IMR-90 (cell line): ENCODE results near the gene AOC2. TPM values are rescaled to one million over a fixed set of nuclear protein-coding genes. Genes with fewer than 3 reads are reported as not detected.

Source experiments
- ATAC-seq: fragments of 200-7000 bp; cut with Tn5 transposase; 2 replicates; pipeline ENCODE4 v1.9.1; 2020; ENCODE audit warnings: low read depth, mild to moderate bottlenecking, moderate library complexity
- BruUV-seq: library from RNA; stranded (reverse); fragments of 400-500 nt; replicated peaks from 2 replicates; lab custom pipeline; 2021; lab: Mats Ljungman, UMichigan
- CTCF ChIA-PET: fragments of 300-600 bp; formaldehyde crosslinking; extraction: SDS; loops from one replicate; lab custom pipeline; 2021; ENCODE audit warnings: antibody characterized with exemption; lab: Yijun Ruan, JAX
- POLR2A ChIA-PET: fragments of 300-600 bp; sonication (Branson Sonifier 250); formaldehyde crosslinking; loops from one replicate; lab custom pipeline; 2022; ENCODE audit warnings: antibody characterized with exemption; ENCODE audit not compliant: unreplicated experiment; lab: Charles Lee
- DNase-seq: peaks from one replicate; pipeline ENCODE4 v3.0.0; 2013
- H2AFZ ChIP-seq: replicated peaks from 2 replicates; pipeline ENCODE3; 2013; ENCODE audit warnings: low read length, mild to moderate bottlenecking; ENCODE audit not compliant: poor library complexity
- H2AK5ac ChIP-seq: 2 replicates; pipeline ENCODE4 v1.6.1; 2013; ENCODE audit warnings: low read depth, low read length, inconsistent platforms
- H2AK9ac ChIP-seq: replicated peaks from 2 replicates; pipeline ENCODE3; 2013; ENCODE audit warnings: mild to moderate bottlenecking, low read depth, low read length, moderate library complexity; ENCODE audit not compliant: poor library complexity
- H2BK120ac ChIP-seq: 2 replicates; pipeline ENCODE4 v1.6.1; 2013; ENCODE audit warnings: low read depth, low read length, inconsistent platforms
- H2BK15ac ChIP-seq: 3 replicates; pipeline ENCODE4 v1.6.1; 2013; ENCODE audit warnings: low read depth, low read length, inconsistent platforms
- H2BK20ac ChIP-seq: 2 replicates; pipeline ENCODE4 v1.6.1; 2013; ENCODE audit warnings: low read depth, mild to moderate bottlenecking, inconsistent platforms, low read length, moderate library complexity
- H2BK5ac ChIP-seq: 2 replicates; pipeline ENCODE4 v1.6.1; 2013; ENCODE audit warnings: mild to moderate bottlenecking, low read depth, low read length, inconsistent platforms; ENCODE audit not compliant: poor library complexity, severe bottlenecking
- H3K14ac ChIP-seq: replicated peaks from 2 replicates; pipeline ENCODE4 v1.6.1; 2013; ENCODE audit warnings: low read depth, low read length, inconsistent platforms
- H3K18ac ChIP-seq: 2 replicates; pipeline ENCODE4 v1.6.1; 2013; ENCODE audit warnings: low read depth, low read length, control low read depth
- H3K23ac ChIP-seq: 2 replicates; pipeline ENCODE4 v1.6.1; 2013; ENCODE audit warnings: low read depth, low read length, inconsistent platforms
- H3K27ac ChIP-seq: 2 replicates; pipeline ENCODE4 v1.5.1; 2013; ENCODE audit warnings: mild to moderate bottlenecking, control low read depth, low read length; ENCODE audit not compliant: insufficient read depth
- H3K27me3 ChIP-seq: 2 replicates; pipeline ENCODE4 v1.6.1; 2013; ENCODE audit warnings: low read length; ENCODE audit not compliant: control insufficient read depth, insufficient read depth
- H3K36me3 ChIP-seq: 2 replicates; pipeline ENCODE4 v1.6.1; 2013; ENCODE audit warnings: low read length, mixed read lengths; ENCODE audit not compliant: control insufficient read depth, insufficient read depth
- H3K4ac ChIP-seq: 2 replicates; pipeline ENCODE4 v1.6.1; 2013; ENCODE audit warnings: low read depth, low read length, inconsistent platforms
- H3K4me1 ChIP-seq: 2 replicates; pipeline ENCODE4 v1.6.1; 2013; ENCODE audit warnings: low read length, mixed read lengths; ENCODE audit not compliant: control insufficient read depth, insufficient read depth
- H3K4me2 ChIP-seq: 2 replicates; pipeline ENCODE4 v1.6.1; 2013; ENCODE audit warnings: low read depth, mild to moderate bottlenecking, control low read depth, low read length, moderate library complexity
- H3K4me3 ChIP-seq: 2 replicates; pipeline ENCODE4 v1.5.1; 2013; ENCODE audit warnings: low read depth, mild to moderate bottlenecking, control low read depth, low read length, moderate library complexity; ENCODE audit not compliant: insufficient read depth
- H3K56ac ChIP-seq: 2 replicates; pipeline ENCODE4 v1.6.1; 2013; ENCODE audit warnings: low read length, inconsistent platforms; ENCODE audit not compliant: insufficient read depth; ENCODE audit errors: extremely low read depth
- H3K79me1 ChIP-seq, 2 experiments: 2 replicates each; pipeline ENCODE4 v1.6.1; 2013; ENCODE audit warnings: low read length in 2 of 2, inconsistent platforms in 1 of 2, low read depth in 1 of 2
- H3K9ac ChIP-seq: 2 replicates; pipeline ENCODE4 v1.6.1; 2013; ENCODE audit warnings: low read depth, low read length, control low read depth
- H3K9me1 ChIP-seq: 2 replicates; pipeline ENCODE4 v1.6.1; 2013; ENCODE audit warnings: low read length, inconsistent platforms; ENCODE audit not compliant: insufficient read depth
- H3K9me3 ChIP-seq: 2 replicates; pipeline ENCODE4 v1.6.1; 2013; ENCODE audit warnings: low read length; ENCODE audit not compliant: control insufficient read depth, insufficient read depth
- H4K20me1 ChIP-seq: 2 replicates; pipeline ENCODE4 v1.6.1; 2013; ENCODE audit warnings: low read length, inconsistent platforms; ENCODE audit not compliant: insufficient read depth
- H4K5ac ChIP-seq: 2 replicates; pipeline ENCODE4 v1.6.1; 2013; ENCODE audit warnings: mild to moderate bottlenecking, low read depth, low read length, control low read depth
- H4K8ac ChIP-seq, 2 experiments: 2 replicates each; pipeline ENCODE4 v1.6.1; 2013; ENCODE audit warnings: low read depth in 2 of 2, low read length in 2 of 2, control low read depth in 1 of 2, inconsistent platforms in 1 of 2
- H4K91ac ChIP-seq: 2 replicates; pipeline ENCODE4 v1.6.1; 2013; ENCODE audit warnings: low read depth, low read length, inconsistent platforms; ENCODE audit not compliant: insufficient read depth
- CEBPB ChIP-seq: IDR thresholded peaks from 2 replicates; pipeline ENCODE4 v1.6.1; 2012; ENCODE audit warnings: low read depth, low read length, improper control_type of control experiment
- CHD1 ChIP-seq: IDR thresholded peaks from 2 replicates; pipeline ENCODE4 v1.6.1; 2012; ENCODE audit warnings: low read depth, low read length, improper control_type of control experiment
- FOS ChIP-seq: fragments of 150-350 bp; IDR thresholded peaks from 2 replicates; pipeline ENCODE4 v1.6.1; 2016; ENCODE audit warnings: low read depth, low read length
- MAZ ChIP-seq: IDR thresholded peaks from 2 replicates; pipeline ENCODE4 v1.6.1; 2012; ENCODE audit warnings: low read depth, mild to moderate bottlenecking, low read length, improper control_type of control experiment, moderate library complexity, borderline replicate concordance
- MXI1 ChIP-seq: IDR thresholded peaks from 2 replicates; pipeline ENCODE4 v1.6.1; 2012; ENCODE audit warnings: low read depth, mild to moderate bottlenecking, low read length, moderate library complexity, borderline replicate concordance
- NFE2L2 ChIP-seq: fragments of 150-350 bp; IDR thresholded peaks from 2 replicates; pipeline ENCODE4 v1.6.1; 2016; ENCODE audit warnings: low read depth, mild to moderate bottlenecking, low read length
- POLR2A ChIP-seq: IDR thresholded peaks from 2 replicates; pipeline ENCODE4 v1.6.1; 2012; ENCODE audit warnings: mild to moderate bottlenecking, low read depth, low read length
- RCOR1 ChIP-seq: IDR thresholded peaks from 2 replicates; pipeline ENCODE4 v1.6.1; 2012; ENCODE audit warnings: mild to moderate bottlenecking, low read length, improper control_type of control experiment; ENCODE audit not compliant: insufficient replicate concordance
- RFX5 ChIP-seq: IDR thresholded peaks from 2 replicates; pipeline ENCODE4 v1.8.0; 2012; ENCODE audit warnings: low read depth, mild to moderate bottlenecking, low read length, moderate library complexity
- SMC3 ChIP-seq: fragments of 150-350 bp; IDR thresholded peaks from 2 replicates; pipeline ENCODE4 v1.6.1; 2016; ENCODE audit warnings: low read depth, mild to moderate bottlenecking, antibody characterized with exemption, low read length, moderate library complexity
- WGBS, 2 experiments: methylation state at CpG; one replicate each; pipeline versions ENCODE4 v1.1.5 to v1.1.7; 2013; ENCODE audit warnings: missing lambda C conversion rate in 2 of 2; ENCODE audit not compliant: insufficient read length in 1 of 2; ENCODE audit errors: extremely low coverage in 2 of 2; 5-methylcytosine and 5-hydroxymethylcytosine counted together
- dilution Hi-C: fragments of 300-500 bp; cut with HindIII; formaldehyde crosslinking; loops from one replicate; pipeline ENCODE4 v1.14.3; 2018; ENCODE audit warnings: low sequenced_read_pairs; ENCODE audit not compliant: unreplicated experiment
- in situ Hi-C: fragments of 300-500 bp; cut with MboI; formaldehyde crosslinking; loops from 3 replicates; pipeline ENCODE4 v1.14.3; 2019; ENCODE audit warnings: low sequenced_read_pairs, inconsistent platforms, mixed read lengths
- intact Hi-C: fragments of 100-400 bp; cut with micrococcal nuclease; formaldehyde crosslinking; loops from 2 replicates; pipeline ENCODE4 v1.10.0; 2022
- polyA plus RNA-seq, 3 experiments: library from polyadenylated mRNA; depleted of rRNA; stranded (reverse); fragments of >200 nt; gene quantifications; 2 replicates each; pipeline ENCODE4 v1.2.3, GENCODE V29; 2012; ENCODE audit warnings: low replicate concordance in 1 of 3
- total RNA-seq: library from RNA; depleted of rRNA; stranded (reverse); fragments of >200 nt; gene quantifications from 2 replicates; pipeline ENCODE4 v1.2.3, GENCODE V29; 2012
- TF ChIP-seq, protein P1 (sequence below): fragments of 150-350 bp; IDR thresholded peaks from 2 replicates; pipeline ENCODE4 v1.6.1; 2017; ENCODE audit warnings: mild to moderate bottlenecking, antibody characterized with exemption, low read length, low read depth
- TF ChIP-seq, protein P2 (sequence below): fragments of 150-350 bp; IDR thresholded peaks from 2 replicates; pipeline ENCODE4 v1.6.1; 2016; ENCODE audit warnings: low read depth, mild to moderate bottlenecking, low read length, moderate library complexity, borderline replicate concordance

The AOC2 gene
- total and polyA plus RNA-seq, 2 of the 4 experiments (the other 2 are of a cell fraction): 0.36 to 0.41 TPM

DNA sequence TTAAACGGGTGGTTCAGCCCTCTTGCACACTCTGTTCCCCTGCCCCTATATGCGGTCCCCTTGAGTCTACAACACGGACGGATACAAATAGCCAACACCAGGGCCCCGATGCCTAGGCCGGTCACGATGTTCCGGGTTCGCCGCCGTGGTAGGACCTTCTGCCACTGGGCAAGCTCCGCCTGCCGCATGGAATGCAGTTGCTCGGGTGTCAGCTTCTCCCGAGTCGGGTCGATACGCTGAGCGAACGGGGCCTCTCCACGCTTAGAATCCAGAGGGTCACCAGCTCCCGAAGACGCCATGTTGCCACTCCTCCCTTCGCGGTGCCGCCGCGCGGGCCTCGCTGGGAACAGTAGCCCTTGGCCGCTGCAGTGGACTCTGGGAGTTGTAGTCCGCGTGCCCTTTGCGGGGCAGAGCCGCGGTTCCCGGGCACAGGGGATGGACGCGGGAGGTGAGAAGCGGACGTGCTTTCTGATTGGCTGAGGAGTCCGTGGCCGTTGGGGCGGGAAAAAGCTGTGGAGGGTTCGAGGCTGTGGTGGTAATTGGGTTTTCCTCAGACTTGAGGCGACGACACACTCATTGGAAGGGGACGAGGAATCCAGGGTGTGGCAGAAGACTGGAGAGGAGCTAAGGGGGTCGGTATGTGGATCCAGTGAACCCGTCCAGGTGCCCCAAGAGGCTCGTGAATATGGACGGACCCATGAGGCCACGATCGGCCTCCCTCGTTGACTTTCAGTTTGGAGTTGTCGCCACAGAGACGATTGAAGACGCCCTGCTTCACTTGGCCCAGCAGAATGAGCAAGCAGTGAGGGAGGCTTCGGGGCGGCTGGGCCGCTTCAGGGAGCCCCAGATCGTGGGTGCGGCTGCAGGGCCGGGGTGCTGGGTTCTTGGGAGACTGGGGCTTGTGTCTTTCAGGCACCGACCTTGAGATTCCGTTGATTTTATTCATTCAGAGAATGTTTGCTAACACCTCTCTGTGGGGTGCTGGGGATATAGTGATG is 45.7 kb upstream of the AOC2 start, which contains the start of the genes CNTD1 and COA3:
Gene CNTD1 (plus strand): TSS at position 479 of the 998 bp plus-strand sequence. CDS start 207 bp downstream, at position 686.
Gene COA3 (minus strand): TSS at position 322 of the 998 bp plus-strand sequence. CDS start 23 bp downstream, at position 299.
- Histone ChIP-seq H3K4me3 (peak within 1 kb of the TSS; percentile 64), H3K23ac (peak within 1 kb of the TSS; percentile 78), H2AK9ac (peak within 1 kb of the TSS; percentile 96), H3K9me1 (peaks cover 19% of the 10 kb centered on the region), H3K79me1 (peaks cover 20 to 39% of the 10 kb centered on the region in 2 experiments), H4K8ac (peak within 1 kb of the TSS; percentile 45 to 98), H2AK5ac (peak within 1 kb of the TSS; percentile 74; the same call in 1 of the 2 replicates), H2BK15ac (peak within 1 kb of the TSS; percentile 58; the same call in 1 of the 3 replicates), H3K56ac (peak within 1 kb of the TSS; percentile 89), H4K5ac (peak within 1 kb of the TSS; percentile 79), H3K14ac (peak within 1 kb of the TSS; percentile 98), H3K4ac (peak within 1 kb of the TSS; percentile 96), H3K4me2 (peak within 1 kb of the TSS; percentile 98), H3K27me3 (no peaks in the 10 kb centered on the region), H3K9ac (peak within 1 kb of the TSS; percentile 93), H3K18ac (peak within 1 kb of the TSS; percentile 33), H3K36me3 (peaks cover 4% of the 10 kb centered on the region; the same call in 1 of the 2 replicates), H3K27ac (peak within 1 kb of the TSS; percentile 85), H3K4me1 (peaks cover 10% of the 10 kb centered on the region), H4K20me1 (no peaks in the 10 kb centered on the region), H2BK5ac (peak within 1 kb of the TSS; percentile 79), H2BK120ac (peak within 1 kb of the TSS; percentile 82), H3K9me3 (no peaks in the 10 kb centered on the region), H2AFZ (peak within 1 kb of the TSS; percentile 97), H2BK20ac (0 out of 2 replicates have a peak within 1 kb of the TSS, but pooled peaks have one; percentile 29), H4K91ac (peak within 1 kb of the TSS; percentile 88)
- peak; percentile 99 for ATAC-seq
- in situ Hi-C loops: no loop called here
- 13% methylated on average over 42 of the region's 66 CpGs; no CpG with 5 or more reads in 1 of the 2 experiments for WGBS, 2 experiments
- ChIA-PET CTCF (no interaction called here), POLR2A (no interaction called here)
- BruUV-seq: no TSS peak
- dilution Hi-C loops: no loop called here
- intact Hi-C loops: no loop called here
- peak; percentile 80 for DNase-seq
- TF ChIP-seq SMC3 (no peak), MXI1 (peak; percentile 85), RFX5 (no peak), CEBPB (no peak), FOS (no peak), NFE2L2 (no peak), CHD1 (no peak), MAZ (peak; percentile 18; the same call in 1 of the 2 replicates), POLR2A (no peak), RCOR1 (no peak)
- TF ChIP-seq, protein P1, sequence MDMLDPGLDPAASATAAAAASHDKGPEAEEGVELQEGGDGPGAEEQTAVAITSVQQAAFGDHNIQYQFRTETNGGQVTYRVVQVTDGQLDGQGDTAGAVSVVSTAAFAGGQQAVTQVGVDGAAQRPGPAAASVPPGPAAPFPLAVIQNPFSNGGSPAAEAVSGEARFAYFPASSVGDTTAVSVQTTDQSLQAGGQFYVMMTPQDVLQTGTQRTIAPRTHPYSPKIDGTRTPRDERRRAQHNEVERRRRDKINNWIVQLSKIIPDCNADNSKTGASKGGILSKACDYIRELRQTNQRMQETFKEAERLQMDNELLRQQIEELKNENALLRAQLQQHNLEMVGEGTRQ: no peak
- TF ChIP-seq, protein P2, sequence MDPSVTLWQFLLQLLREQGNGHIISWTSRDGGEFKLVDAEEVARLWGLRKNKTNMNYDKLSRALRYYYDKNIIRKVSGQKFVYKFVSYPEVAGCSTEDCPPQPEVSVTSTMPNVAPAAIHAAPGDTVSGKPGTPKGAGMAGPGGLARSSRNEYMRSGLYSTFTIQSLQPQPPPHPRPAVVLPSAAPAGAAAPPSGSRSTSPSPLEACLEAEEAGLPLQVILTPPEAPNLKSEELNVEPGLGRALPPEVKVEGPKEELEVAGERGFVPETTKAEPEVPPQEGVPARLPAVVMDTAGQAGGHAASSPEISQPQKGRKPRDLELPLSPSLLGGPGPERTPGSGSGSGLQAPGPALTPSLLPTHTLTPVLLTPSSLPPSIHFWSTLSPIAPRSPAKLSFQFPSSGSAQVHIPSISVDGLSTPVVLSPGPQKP: no peak
